HG03045 (cell line): Measurements from ENCODE around the gene SYNCRIP.
"Not testable (repeated sequence)": the region's sequence is repeated elsewhere in the genome, so short reads cannot be mapped to it uniquely, and the experiment has no call there.

Experiments
- ATAC-seq: cut with Tn5 transposase; IDR thresholded peaks from one replicate; pipeline ENCODE4 v1.9.1; 2021; ENCODE audit warnings: mild to moderate bottlenecking, moderate library complexity; ENCODE audit not compliant: unreplicated experiment

Gene SYNCRIP

GRCh38 chr6:85642774-85643536 lies at the start of gene SYNCRIP:
SYNCRIP (minus strand) TSS chr6:85642886; CDS start chr6:85641439, 1,447 bp downstream.
- peak; percentile 71 for ATAC-seq

GRCh38 chr6:85691478-85691877 lies 48.8 kb upstream of the SYNCRIP start:
- no peak for ATAC-seq

- no peak for ATAC-seq
These were observed 47.4 kb upstream of the SYNCRIP start for GRCh38 chr6:85690071-85690470.

GRCh38 chr6:85685713-85686112 lies 43.0 kb upstream of the SYNCRIP start:
- ATAC-seq = peak; percentile 92

GRCh38 chr6:85684809-85685171 lies 42.1 kb upstream of the SYNCRIP start:
- ATAC-seq = no peak

GRCh38 chr6:85684133-85684808 lies 41.6 kb upstream of the SYNCRIP start:
- no peak for ATAC-seq

DNA sequence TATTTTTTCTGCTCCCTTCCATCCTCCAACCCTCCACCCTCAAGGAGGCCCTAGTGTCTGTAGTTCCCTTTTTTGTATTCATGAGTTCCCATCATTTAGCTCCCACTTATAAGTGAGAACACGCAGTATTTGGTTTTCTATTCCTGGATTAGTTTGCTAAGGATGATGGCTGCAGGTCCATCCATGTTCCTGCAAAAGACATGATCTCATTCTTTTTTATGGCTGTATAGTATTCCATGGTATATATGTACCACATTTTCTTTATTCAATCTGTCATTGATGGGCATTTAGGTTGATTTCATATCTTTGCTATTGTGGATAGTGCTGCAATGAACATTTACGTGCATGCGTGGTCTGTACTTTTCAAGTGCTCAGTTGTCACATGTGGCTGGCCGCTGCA lies 39.2 kb upstream of the SYNCRIP start:
- ATAC-seq = not testable (repeated sequence)

GRCh38 chr6:85680388-85680787 lies 37.7 kb upstream of the SYNCRIP start:
- no peak for ATAC-seq

- no peak for ATAC-seq
These were observed 36.9 kb upstream of the SYNCRIP start for GRCh38 chr6:85679445-85680123.

- peak; percentile 86 for ATAC-seq
These were observed 36.1 kb upstream of the SYNCRIP start for GRCh38 chr6:85678602-85679444.

- no peak for ATAC-seq
These were observed 35.4 kb upstream of the SYNCRIP start for GRCh38 chr6:85678026-85678601.

- ATAC-seq = no peak
These were observed 34.7 kb upstream of the SYNCRIP start for GRCh38 chr6:85677234-85677956.

- ATAC-seq = no peak
These were observed 33.5 kb upstream of the SYNCRIP start for GRCh38 chr6:85676086-85676729.

DNA sequence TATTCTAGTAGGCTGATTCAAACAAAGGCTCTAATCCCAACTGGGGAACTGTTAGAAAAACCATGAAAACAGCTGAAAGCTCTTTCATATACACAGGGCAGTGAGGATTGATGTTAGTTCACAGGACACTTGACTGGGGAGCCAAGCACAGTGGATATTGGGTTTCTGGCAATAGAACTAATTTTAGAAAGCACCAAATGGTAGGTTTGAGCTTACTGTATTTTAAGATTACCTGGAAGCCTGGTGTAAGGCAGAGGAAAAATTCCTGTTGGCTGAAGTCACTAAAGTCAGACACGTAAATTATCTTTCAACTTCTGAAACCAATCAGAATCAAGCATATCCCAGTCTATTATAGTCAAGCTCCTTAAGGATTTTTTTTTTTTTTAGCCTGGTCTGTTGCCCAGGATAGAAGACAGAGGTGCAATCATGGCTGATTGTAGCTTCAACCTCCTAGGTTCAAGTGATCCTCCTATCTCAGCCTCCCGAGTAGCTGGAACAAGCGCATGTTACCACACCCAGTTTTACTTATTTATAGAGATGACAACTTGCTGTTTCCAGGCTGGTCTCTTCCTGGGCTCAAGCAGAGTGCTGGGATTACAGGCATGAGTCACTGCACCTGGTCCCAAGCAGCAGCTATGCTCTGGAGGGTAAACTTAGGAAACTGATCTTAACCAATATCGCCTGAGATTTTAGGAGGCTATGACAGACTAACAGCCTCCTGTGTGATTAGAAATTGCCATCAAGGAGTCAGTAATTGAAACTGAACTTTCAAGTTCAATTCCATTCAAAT lies 32.5 kb upstream of the SYNCRIP start:
- ATAC-seq = no peak

- no peak for ATAC-seq
These were observed 31.9 kb upstream of the SYNCRIP start for GRCh38 chr6:85674604-85675003.

GRCh38 chr6:85673198-85674139 lies 30.8 kb upstream of the SYNCRIP start:
- no peak for ATAC-seq

- no peak for ATAC-seq
These were observed 29.9 kb upstream of the SYNCRIP start for GRCh38 chr6:85672623-85673022.

GRCh38 chr6:85672050-85672449 lies 29.4 kb upstream of the SYNCRIP start:
- ATAC-seq = no peak
